GM19328 (cell line): ENCODE results near the gene BCOR.

Source experiments
- ATAC-seq: cut with Tn5 transposase; IDR thresholded peaks from one replicate; pipeline ENCODE4 v1.9.1; 2021; ENCODE audit warnings: mild to moderate bottlenecking, moderate library complexity; ENCODE audit not compliant: unreplicated experiment

BCOR gene

DNA sequence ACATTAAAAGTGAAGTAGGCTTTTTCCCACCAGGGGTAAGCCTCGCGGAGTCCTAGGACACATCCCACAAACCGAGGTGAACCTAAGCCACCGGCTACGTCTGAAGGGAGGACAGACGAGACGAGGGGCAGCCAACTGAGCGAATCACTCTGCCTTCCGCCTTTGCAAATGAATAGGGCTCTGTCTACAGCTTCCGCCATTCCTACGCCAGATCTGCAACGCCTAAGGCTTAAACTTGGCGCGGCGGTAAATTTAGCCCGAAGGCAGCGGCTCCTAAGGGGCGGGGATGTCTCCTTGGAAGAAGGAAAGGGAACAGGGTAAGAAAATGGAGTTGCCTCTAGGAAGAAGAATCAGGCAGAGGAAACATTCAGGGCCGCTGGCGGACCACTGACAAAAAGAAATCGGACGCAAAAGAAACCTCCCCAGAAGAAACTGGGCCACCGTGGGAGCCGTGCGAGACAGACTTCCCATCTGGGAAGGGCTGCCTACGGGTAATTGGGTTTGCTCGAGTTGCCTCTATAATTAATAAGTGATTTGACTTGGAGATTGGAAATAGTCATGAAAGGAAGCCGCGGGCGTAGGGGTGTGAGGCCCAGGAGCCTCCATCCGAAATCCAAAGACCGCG is 90.5 kb downstream of the BCOR start:
- no peak for ATAC-seq

- no peak for ATAC-seq
Observed at GRCh38 chrX:40006106-40007017, 91.4 kb downstream of the BCOR start.

DNA sequence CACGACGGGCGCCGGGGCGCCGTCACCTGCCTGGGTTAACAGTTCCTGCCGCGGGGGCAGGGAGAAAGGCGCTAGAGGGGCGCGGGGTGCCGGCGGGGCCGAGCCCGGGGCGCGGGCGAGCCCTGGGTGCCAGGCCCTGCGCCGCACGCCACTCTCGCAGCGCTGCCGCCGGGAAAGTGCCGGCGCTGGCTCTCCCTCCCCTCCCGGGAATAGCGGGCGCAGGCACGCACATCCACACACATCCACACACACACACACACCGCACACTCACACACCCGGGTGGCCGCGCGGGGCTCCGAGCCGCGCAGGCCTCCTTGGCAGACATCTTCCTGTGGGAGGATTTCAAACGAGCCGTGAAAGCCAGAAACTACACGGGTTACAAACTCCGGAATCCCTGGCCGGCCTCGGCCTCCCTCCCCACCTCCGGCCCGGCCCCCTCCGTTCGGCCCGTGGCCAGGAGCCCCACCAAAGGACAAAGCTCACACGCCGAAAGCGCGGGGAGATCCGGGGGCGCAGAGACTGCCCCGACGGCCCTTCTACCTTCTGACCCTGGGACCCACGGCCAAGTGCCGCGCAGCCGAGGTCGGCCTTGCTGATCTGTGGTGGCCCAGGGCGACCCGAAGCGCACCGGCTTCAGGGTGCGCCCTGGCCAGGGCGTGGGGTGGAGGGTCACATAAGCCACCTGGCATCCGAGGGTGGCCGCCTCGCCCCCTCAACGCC is 92.3 kb downstream of the BCOR start:
- ATAC-seq, result no peak

DNA sequence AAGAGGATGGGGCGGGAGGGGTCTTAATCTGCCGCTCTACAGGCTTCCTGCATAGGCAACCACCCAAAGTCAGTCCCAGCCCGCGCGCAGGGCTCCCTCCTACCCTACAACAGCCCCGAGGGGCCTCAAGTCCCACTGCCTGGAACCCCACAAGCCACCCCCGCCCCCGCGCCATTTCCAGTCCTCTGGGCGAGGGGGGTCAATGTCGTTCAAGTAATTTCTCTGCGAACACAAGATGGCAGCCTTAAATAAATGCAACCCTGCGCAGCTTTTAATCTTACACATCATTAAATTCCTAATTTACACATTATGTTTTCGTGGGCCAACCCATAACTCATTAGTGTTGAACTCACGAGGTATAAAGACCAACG is 92.9 kb downstream of the BCOR start:
- no peak for ATAC-seq

DNA sequence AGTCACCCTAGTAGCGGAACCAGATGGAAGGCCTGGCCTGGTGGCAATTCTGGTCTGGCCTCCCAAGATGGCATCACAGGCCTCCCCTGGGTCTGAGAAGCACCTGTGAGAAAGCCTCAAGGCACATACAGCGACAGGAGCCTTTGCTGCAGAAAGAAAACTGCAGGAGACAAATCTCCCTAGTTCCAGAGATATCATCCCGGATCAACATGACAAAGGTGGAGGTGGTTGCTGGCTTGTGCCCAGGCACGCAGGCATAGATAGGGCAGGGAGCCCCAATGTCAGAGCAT is 93.6 kb downstream of the BCOR start:
- ATAC-seq, result no peak

DNA sequence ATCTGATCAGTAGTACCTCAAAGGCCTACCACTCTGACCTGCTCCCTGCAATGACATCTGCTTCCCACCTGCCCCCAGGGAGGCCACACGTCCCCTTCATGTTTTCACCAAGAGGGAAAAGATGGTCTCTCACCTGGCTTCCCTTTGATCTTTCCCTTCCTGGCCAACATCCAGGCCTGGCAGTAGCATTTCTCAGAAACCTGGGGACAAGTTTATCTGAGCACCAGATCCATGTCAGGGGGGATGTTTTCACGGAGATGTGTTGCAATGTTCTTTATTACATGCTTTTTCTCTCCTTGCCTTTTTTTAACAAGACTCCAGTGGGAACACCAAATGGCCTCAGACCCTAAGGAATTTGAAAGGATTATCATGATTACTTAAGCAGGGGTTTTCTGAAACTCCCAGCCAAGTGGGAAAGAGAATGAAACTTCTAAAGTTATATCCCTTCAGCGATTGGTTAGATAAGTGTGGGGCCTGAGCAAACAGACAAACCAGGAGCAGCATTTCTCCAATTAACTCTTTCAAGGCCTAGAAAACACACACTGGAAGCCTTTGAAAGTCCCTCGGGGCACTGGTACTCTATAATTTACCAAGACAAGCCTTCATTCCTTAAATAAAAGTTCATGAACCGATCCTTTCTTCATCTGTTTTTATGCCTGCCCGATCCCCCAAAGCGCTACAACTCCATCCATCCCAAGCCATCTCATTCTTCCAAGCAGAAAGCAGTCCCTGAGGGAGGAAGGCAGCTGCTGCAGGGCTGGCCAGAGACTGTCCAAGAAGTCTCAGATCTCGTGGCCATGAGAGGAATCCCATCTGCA is 94.1 kb downstream of the BCOR start:
- ATAC-seq, result no peak

GRCh38 chrX:40003071-40003427 is 94.7 kb downstream of the BCOR start:
- no peak for ATAC-seq
